Activated T-helper 9 cell treated with anti-CD3 and anti-CD28 coated beads, Interleukin-2, amount 50 U/mL, for 16 hours (primary cell): ENCODE measurements around the gene HTT.
A peak's percentile ranks its signal among the peaks of the same experiment; 100 is the strongest.

Source experiments
- DNase-seq: peaks from one replicate; pipeline ENCODE4 v3.0.0-alpha.2; 2020; ENCODE audit warnings: low read depth

HTT gene

DNA sequence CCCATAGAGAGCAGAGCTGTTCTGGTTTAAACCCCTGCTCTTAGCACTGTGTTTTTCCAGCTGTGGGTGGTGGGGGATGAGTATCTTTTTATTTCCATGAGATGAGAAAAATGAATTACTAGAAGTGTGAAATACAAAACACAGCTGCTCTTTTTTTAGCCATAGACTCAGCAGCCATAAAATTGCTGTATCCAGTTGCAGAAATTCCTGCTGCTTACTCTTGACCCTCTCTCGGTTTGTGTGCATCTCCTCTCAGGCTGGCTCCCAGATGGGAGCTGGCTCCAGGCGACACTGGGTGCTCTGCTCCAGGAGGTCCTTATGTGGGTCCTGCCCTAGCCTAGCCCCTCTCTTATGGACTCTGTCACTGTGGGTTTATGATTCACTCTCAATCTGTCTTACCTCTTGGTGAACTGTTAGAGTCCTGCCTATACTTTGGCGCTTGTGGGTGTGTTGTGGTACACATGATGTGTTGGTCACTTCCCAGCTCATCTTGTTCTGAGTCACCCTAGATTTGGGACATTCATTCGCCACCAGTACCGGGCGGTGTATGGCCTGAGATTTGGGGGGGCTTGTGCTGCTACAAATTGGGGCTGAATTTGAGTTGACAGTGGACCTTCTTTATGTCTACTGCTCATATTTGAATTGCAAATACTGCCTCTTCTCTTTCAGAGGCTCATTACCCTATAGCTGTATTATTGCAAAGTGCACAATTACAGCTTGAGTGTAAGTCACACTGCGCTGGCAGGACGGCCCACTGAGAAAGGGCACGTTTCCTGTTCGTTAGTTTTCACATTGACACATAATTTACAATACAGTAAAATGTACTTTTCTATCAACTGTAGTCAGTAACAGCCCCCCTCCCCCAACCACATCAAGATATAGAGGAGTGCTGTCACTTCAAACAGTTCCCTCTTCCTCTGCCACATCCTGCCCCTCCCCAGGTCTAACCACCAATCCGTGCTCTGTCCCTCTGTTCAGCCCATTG, 127.5 kb downstream of the HTT start:
- peak; percentile 15 for DNase-seq

GRCh38 chr4:3202836-3203820, 128.6 kb downstream of the HTT start:
- no peak for DNase-seq

GRCh38 chr4:3203971-3204431, 129.5 kb downstream of the HTT start:
- no peak for DNase-seq

GRCh38 chr4:3205995-3206394, 131.5 kb downstream of the HTT start:
- no peak for DNase-seq

DNA sequence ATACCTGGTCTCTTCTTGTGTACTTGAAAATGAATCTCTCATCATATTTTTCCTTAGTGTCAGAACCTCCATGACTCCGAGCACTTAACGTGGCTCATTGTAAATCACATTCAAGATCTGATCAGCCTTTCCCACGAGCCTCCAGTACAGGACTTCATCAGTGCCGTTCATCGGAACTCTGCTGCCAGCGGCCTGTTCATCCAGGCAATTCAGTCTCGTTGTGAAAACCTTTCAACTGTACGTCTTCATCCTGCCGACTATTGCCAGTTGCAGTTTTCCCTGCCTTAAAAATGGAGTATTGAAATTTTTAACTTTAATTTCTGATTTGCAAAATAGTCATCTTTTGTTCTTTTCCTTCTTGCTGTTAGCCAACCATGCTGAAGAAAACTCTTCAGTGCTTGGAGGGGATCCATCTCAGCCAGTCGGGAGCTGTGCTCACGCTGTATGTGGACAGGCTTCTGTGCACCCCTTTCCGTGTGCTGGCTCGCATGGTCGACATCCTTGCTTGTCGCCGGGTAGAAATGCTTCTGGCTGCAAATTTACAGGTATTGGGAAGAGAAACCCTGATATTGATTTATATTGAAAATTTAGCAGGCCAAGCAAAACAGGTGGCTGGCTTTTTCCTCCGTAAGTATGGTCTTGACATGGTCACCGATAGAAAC, 132.1 kb downstream of the HTT start:
- DNase-seq, result no peak

DNA sequence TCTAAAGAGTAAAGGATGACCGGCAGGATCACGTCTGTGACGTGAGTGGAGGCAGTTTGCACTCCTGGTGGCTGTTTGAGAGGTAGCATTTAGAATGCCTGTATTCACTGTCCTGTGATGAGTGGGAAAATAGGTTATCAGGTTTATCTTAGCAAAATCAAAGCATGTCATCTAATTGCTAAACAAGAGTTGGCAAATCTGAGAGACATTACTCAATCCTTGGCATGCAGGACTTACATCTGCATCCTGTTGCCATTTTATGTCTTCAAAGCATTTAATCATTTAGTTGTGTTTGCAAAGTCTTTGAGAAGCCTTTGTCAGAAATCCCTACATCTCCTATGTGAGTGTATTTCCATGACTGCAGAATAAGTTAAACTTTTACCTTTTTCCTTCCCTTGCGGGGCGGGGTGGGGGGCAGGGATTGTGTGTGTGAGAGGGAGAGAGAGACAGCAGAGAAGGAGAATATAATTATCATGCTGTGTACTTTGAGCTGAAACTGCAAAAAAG, 133.1 kb downstream of the HTT start:
- no peak for DNase-seq

- DNase-seq, result no peak
Observed at GRCh38 chr4:3208826-3209225, 134.3 kb downstream of the HTT start.

GRCh38 chr4:3209551-3210325, 135.3 kb downstream of the HTT start:
- no peak for DNase-seq

- DNase-seq, result no peak
Observed at GRCh38 chr4:3210467-3210866, 136.0 kb downstream of the HTT start.

DNA sequence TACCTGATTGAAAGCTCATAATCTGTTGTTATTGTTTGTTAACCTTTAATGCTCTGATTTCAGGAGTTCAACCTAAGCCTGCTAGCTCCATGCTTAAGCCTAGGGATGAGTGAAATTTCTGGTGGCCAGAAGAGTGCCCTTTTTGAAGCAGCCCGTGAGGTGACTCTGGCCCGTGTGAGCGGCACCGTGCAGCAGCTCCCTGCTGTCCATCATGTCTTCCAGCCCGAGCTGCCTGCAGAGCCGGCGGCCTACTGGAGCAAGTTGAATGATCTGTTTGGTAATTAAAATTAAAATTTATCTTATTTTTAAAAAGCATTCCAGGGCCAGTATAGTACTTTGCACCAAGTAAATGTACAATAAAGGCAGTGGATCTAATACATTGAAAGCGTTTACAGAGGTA, 137.4 kb downstream of the HTT start:
- DNase-seq, result no peak

DNA sequence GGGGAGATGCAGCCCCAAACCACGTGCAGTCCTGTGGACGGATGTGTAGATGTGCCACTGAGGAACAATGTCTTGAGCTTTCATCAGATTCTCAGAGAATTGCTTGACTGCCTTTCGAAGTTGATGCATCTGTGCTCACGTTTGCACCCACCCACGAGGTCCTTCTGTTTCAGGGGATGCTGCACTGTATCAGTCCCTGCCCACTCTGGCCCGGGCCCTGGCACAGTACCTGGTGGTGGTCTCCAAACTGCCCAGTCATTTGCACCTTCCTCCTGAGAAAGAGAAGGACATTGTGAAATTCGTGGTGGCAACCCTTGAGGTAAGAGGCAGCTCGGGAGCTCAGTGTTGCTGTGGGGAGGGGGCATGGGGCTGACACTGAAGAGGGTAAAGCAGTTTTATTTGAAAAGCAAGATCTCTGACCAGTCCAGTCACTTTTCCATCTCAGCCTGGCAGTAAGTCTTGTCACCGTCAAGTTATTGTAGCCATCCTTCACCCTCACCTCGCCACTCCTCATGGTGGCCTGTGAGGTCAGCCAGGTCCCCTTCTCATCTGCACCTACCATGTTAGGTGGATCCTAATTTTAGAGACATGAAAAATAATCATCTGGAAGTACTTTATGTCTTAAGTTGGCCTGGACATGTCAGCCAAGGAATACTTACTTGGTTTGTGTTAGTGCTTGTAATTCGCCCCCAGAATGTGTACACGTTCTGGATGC, 138.1 kb downstream of the HTT start:
- DNase-seq, result no peak

DNA sequence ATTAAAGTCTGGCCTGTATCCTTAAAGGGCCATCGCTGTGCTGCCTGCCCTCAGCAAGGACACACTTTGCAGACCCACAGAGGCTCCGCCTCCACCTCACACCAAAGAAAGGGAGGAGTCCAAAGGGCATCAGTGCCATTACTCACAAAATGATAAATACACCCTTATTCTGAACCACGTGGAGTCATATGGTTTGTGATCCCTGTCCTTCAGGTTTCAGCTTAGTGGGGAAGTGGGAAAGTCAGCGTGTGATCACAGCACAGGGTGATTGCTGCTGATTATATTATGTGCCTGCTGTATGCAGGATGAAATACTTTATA, 138.6 kb downstream of the HTT start:
- no peak for DNase-seq

DNA sequence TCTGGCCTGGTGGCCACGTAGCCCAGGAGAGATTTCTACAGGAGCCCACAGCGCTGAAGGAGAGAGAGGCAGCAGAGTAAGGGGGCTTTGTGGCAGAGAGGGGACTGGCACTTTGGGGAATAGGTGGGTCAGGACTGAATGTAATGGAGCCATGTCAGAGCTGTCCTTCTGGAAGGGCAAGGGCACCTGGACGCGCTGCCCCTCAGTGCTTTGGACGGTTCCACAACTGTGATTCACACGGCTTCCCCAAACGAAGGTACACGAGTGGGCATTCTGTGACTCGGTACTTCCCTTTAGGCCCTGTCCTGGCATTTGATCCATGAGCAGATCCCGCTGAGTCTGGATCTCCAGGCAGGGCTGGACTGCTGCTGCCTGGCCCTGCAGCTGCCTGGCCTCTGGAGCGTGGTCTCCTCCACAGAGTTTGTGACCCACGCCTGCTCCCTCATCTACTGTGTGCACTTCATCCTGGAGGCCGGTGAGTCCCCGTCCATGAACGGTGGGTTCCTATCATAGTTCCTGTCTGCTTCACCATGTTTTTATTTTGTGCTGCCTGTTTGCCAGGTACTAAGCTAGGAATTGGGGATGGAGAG, 139.3 kb downstream of the HTT start:
- no peak for DNase-seq

DNA sequence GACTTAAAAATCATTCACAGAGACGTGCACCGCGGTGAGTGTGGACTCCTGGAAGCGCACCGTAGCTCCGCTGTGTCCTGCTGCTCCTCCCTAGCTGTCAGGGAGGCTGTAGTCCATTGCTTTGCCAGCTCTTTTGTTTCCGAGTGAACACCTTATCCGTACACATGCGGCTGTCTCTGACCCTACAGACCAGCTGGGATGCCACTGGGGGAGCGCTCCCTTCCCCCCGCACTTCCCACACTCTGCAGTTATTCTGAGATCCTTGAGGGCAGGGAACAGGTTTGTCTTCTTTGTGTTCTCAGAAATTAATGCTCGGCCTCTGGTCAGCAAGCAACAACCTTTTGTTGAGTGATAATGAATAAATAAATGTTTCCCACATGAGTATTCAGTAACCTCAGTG, 140.8 kb downstream of the HTT start:
- no peak for DNase-seq

GRCh38 chr4:3215733-3216132, 141.3 kb downstream of the HTT start:
- no peak for DNase-seq

DNA sequence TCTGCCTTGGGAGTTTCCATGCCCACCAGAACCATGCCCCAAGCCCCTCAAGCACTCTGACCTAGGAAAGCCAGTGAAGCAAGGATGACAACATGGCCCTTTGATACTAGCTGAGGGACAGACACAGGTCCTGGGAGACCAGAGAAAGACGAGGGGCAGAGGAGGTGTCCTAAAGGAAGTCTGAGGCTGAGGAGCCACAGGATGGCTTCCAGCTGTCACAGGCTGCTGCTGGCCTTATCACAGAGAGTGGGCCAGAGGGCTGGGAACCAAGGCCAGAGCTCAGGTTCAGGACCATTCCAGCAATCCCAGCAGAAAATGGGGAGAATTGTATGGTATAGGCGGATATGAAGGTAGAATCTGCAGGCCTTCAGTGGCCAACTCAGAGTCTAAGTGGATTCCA, 142.8 kb downstream of the HTT start:
- DNase-seq, result no peak

DNA sequence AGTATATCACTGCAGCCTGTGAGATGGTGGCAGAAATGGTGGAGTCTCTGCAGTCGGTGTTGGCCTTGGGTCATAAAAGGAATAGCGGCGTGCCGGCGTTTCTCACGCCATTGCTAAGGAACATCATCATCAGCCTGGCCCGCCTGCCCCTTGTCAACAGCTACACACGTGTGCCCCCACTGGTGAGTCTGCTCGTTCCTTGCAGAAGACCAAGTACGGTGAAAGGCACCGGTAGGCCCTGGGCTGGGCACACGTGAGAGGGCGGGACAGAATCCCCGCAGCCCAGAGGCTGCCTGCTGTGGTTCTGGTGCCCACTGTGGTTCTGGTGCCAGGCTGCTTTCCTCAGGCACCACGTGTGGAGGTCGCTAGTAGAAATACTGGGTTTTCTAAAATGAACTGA, 143.3 kb downstream of the HTT start:
- DNase-seq, result no peak

- DNase-seq, result no peak
Observed at GRCh38 chr4:3218824-3219760, 144.6 kb downstream of the HTT start.
